Erythroblast (primary cell): ENCODE measurements around the gene CMSS1.

Experiments used
- GATA1 ChIP-seq: IDR thresholded peaks from 2 replicates; pipeline ENCODE4 v1.6.1; 2011; ENCODE audit warnings: low read depth, mild to moderate bottlenecking, control low read depth, low read length, moderate library complexity
- POLR2A ChIP-seq: IDR thresholded peaks from 2 replicates; pipeline ENCODE4 v1.6.1; 2011; ENCODE audit warnings: mild to moderate bottlenecking, low read length

GRCh38 chr3:100225883-100226282, 408.2 kb downstream of the CMSS1 start:
- TF ChIP-seq POLR2A = no peak
- TF ChIP-seq GATA1 = no peak
